ENCODE data around the gene ERCC1. TPM values are rescaled to one million over a fixed set of nuclear protein-coding genes. Genes with fewer than 3 reads are reported as not detected.

The ERCC1 gene
- total and polyA plus RNA-seq, 2 of the 13 experiments (the other 11 are each of a cell fraction or from before 2014, with no cell fraction given) = 40.0 to 66.4 TPM

DNA sequence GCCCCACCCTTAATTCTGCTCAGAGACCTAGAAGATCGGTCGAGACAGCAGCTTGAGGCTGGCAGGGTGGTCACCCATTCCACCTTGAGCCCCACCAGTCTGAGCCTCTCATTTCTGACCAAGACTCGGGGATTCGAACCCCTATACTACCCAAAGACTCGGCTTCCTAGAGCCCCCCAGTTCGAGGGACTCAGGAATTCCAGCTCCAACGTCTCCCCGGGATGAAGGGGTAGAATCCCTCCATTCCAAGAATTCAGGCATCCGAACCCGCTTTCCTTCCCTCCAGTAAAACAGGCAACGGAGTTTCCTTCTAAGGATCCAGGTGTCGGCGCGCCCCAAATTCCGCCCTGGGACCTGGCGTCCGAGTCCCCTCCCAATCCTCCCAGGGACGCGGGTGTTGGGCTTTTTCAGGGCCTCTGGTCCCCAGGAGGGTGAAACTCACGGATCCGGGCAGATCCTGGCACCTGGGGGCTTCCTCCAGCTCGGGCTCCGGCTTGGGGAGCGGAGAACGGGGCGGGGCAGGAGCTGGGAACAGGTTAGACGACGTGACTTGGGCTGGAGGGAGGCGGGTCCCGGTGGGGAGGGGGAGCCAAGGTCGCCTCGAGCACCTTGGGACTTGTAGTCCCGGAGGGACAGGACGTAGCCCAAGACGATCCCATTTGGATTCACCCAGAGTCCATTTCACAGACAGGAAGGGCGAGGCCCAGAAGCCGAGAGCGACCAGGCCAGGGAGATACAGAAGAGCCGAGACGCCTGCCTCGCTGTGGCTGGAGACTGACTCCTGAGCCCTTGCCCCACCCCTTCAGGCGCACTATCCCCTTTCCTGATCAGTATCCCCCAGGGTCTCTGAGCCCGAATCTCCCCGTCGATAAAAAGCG lies 18.9 kb downstream of the ERCC1 start, which contains the start of gene PPP1R13L (continued):
- no peak for TF ChIP-seq E2F1 (CRISPR knock-in tag; IDR thresholded peaks at IDR 0.05)
- TF ChIP-seq TOPORS (CRISPR knock-in tag; IDR thresholded peaks at IDR 0.05) = no peak
- no peak for TF ChIP-seq ZNF264 (CRISPR knock-in tag; IDR thresholded peaks at IDR 0.05)
- no peak for TF ChIP-seq AKAP8 (CRISPR knock-in tag; IDR thresholded peaks at IDR 0.05)
- no peak for TF ChIP-seq EEA1 (CRISPR knock-in tag; IDR thresholded peaks at IDR 0.05; ENCODE audit: borderline replicate concordance)
- TF ChIP-seq ZNF326 (CRISPR knock-in tag; IDR thresholded peaks at IDR 0.05; ENCODE audit: borderline replicate concordance) = no peak
- no peak for TF ChIP-seq SNAPC4 (CRISPR knock-in tag; IDR thresholded peaks at IDR 0.05)
- TF ChIP-seq ZNF124 (CRISPR knock-in tag; IDR thresholded peaks at IDR 0.05) = no peak
- TF ChIP-seq, protein P1, sequence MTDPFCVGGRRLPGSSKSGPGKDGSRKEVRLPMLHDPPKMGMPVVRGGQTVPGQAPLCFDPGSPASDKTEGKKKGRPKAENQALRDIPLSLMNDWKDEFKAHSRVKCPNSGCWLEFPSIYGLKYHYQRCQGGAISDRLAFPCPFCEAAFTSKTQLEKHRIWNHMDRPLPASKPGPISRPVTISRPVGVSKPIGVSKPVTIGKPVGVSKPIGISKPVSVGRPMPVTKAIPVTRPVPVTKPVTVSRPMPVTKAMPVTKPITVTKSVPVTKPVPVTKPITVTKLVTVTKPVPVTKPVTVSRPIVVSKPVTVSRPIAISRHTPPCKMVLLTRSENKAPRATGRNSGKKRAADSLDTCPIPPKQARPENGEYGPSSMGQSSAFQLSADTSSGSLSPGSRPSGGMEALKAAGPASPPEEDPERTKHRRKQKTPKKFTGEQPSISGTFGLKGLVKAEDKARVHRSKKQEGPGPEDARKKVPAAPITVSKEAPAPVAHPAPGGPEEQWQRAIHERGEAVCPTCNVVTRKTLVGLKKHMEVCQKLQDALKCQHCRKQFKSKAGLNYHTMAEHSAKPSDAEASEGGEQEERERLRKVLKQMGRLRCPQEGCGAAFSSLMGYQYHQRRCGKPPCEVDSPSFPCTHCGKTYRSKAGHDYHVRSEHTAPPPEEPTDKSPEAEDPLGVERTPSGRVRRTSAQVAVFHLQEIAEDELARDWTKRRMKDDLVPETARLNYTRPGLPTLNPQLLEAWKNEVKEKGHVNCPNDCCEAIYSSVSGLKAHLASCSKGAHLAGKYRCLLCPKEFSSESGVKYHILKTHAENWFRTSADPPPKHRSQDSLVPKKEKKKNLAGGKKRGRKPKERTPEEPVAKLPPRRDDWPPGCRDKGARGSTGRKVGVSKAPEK (CRISPR knock-in tag; IDR thresholded peaks at IDR 0.05; ENCODE audit: borderline replicate concordance) = no peak
- TF ChIP-seq ZMAT3 (CRISPR knock-in tag; conservative IDR thresholded peaks at IDR 0.05) = no peak
- no peak for TF ChIP-seq ZNF605 (CRISPR knock-in tag; IDR thresholded peaks at IDR 0.05)
- TF ChIP-seq ZNF24 (IDR thresholded peaks at IDR 0.05) = no peak
- TF ChIP-seq, protein P2, sequence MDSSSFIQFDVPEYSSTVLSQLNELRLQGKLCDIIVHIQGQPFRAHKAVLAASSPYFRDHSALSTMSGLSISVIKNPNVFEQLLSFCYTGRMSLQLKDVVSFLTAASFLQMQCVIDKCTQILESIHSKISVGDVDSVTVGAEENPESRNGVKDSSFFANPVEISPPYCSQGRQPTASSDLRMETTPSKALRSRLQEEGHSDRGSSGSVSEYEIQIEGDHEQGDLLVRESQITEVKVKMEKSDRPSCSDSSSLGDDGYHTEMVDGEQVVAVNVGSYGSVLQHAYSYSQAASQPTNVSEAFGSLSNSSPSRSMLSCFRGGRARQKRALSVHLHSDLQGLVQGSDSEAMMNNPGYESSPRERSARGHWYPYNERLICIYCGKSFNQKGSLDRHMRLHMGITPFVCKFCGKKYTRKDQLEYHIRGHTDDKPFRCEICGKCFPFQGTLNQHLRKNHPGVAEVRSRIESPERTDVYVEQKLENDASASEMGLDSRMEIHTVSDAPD (CRISPR knock-in tag; IDR thresholded peaks at IDR 0.05) = no peak
- 0 out of 2 replicates have a peak, but pooled peaks have one; percentile 63 for TF ChIP-seq ZNF576 (CRISPR knock-in tag; IDR thresholded peaks at IDR 0.05)
